Measurements from ENCODE around the gene CTCF. TPM values are rescaled to one million over a fixed set of nuclear protein-coding genes. Genes with fewer than 3 reads are reported as not detected.

CTCF gene
- total and polyA plus RNA-seq, 2 donors from 2014 or later: 20.4 to 42.6 TPM

GRCh38 chr16:67518676-67519075 lies 43.6 kb upstream of the CTCF start:
- intact Hi-C loops (cut with DNase I): no loop called here
- H3K9ac ChIP-seq (ENCODE audit: low read length in 3 of 3): peak overlapping the region in 1 of 3 donors; percentile 51
- H3K27me3 ChIP-seq (ENCODE audit: control insufficient read depth, insufficient read depth, low read length): no peaks in the 10 kb centered on the region
- no peak for FAIRE-seq
- TF ChIP-seq CTCF (IDR thresholded peaks at IDR 0.05; ENCODE audit: borderline replicate concordance, extremely low read depth, insufficient read depth): no peak
- H3K36me3 ChIP-seq (ENCODE audit: control insufficient read depth in 2 of 3, insufficient read depth in 3 of 3, low read length in 3 of 3): no peaks in the 10 kb centered on the region
- H3K4me1 ChIP-seq (ENCODE audit: control insufficient read depth in 2 of 3, insufficient read depth in 2 of 3, low read depth in 1 of 3, low read length in 3 of 3): peaks cover 0 to 9% (median 8%) of the 10 kb centered on the region in 3 donors
- H3K27ac ChIP-seq (ENCODE audit: low read depth in 2 of 2, low read length in 2 of 2): peak overlapping the region; percentile 11 to 69
- peak overlapping the region in 2 of 3 donors; percentile 24 to 39 for H3K4me3 ChIP-seq (ENCODE audit: low read length in 3 of 3)
- DNase-seq: peak in 1 of 5 donors; percentile 44
- H3K9me3 ChIP-seq (ENCODE audit: control insufficient read depth in 2 of 3, insufficient read depth in 1 of 3, low read length in 3 of 3): no peaks in the 10 kb centered on the region

- H3K4me1 ChIP-seq (ENCODE audit: control insufficient read depth in 2 of 3, insufficient read depth in 2 of 3, low read depth in 1 of 3, low read length in 3 of 3): peaks cover 0 to 9% (median 8%) of the 10 kb centered on the region in 3 donors
- peak overlapping the region; percentile 6 to 39 (median 31) for H3K4me3 ChIP-seq (ENCODE audit: low read length in 3 of 3)
- H3K36me3 ChIP-seq (ENCODE audit: control insufficient read depth in 2 of 3, insufficient read depth in 3 of 3, low read length in 3 of 3): no peaks in the 10 kb centered on the region
- DNase-seq: no peak
- TF ChIP-seq CTCF (IDR thresholded peaks at IDR 0.05; ENCODE audit: borderline replicate concordance, extremely low read depth, insufficient read depth): no peak
- H3K9me3 ChIP-seq (ENCODE audit: control insufficient read depth in 2 of 3, insufficient read depth in 1 of 3, low read length in 3 of 3): no peaks in the 10 kb centered on the region
- FAIRE-seq: no peak
- no peak overlapping the region for H3K9ac ChIP-seq (ENCODE audit: low read length in 3 of 3)
- H3K27ac ChIP-seq (ENCODE audit: low read depth in 2 of 2, low read length in 2 of 2): peak overlapping the region in 1 of 2 donors; percentile 69
- intact Hi-C loops (cut with DNase I): no loop called here
- no peaks in the 10 kb centered on the region for H3K27me3 ChIP-seq (ENCODE audit: control insufficient read depth, insufficient read depth, low read length)
Observed at GRCh38 chr16:67519242-67519641, 43.1 kb upstream of the CTCF start.

GRCh38 chr16:67521095-67521804 lies 41.1 kb upstream of the CTCF start:
- Histone ChIP-seq H3K4me3 (ENCODE audit: low read length in 3 of 3) (peak overlapping the region; percentile 56 to 78 (median 66)), H3K27ac (ENCODE audit: low read depth in 2 of 2, low read length in 2 of 2) (peak overlapping the region; percentile 89 to 95), H3K9me3 (ENCODE audit: control insufficient read depth in 2 of 3, insufficient read depth in 1 of 3, low read length in 3 of 3) (no peaks in the 10 kb centered on the region), H3K4me1 (ENCODE audit: control insufficient read depth in 2 of 3, insufficient read depth in 2 of 3, low read depth in 1 of 3, low read length in 3 of 3) (peaks cover 0 to 9% (median 8%) of the 10 kb centered on the region in 3 donors), H3K36me3 (ENCODE audit: control insufficient read depth in 2 of 3, insufficient read depth in 3 of 3, low read length in 3 of 3) (no peaks in the 10 kb centered on the region), H3K27me3 (ENCODE audit: control insufficient read depth, insufficient read depth, low read length) (no peaks in the 10 kb centered on the region), H3K9ac (ENCODE audit: low read length in 3 of 3) (peak overlapping the region in 2 of 3 donors; percentile 60 to 61)
- DNase-seq (peak; percentile 96 to 98 (median 96)), FAIRE-seq (no peak)
- intact Hi-C loops (cut with DNase I): no loop called here
- TF ChIP-seq CTCF (IDR thresholded peaks at IDR 0.05; ENCODE audit: borderline replicate concordance, extremely low read depth, insufficient read depth): peak; percentile 100
